HG03575 (cell line): ENCODE measurements around the gene DPH5.
"Not testable (repeated sequence)": the region's sequence is repeated elsewhere in the genome, so short reads cannot be mapped to it uniquely, and the experiment has no call there.

ENCODE experiments used
- ATAC-seq: cut with Tn5 transposase; IDR thresholded peaks from one replicate; pipeline ENCODE4 v1.9.1; 2021; ENCODE audit not compliant: unreplicated experiment, insufficient number of reproducible peaks, low FRiP score; ENCODE audit errors: extremely low read depth

The DPH5 gene, protein sequence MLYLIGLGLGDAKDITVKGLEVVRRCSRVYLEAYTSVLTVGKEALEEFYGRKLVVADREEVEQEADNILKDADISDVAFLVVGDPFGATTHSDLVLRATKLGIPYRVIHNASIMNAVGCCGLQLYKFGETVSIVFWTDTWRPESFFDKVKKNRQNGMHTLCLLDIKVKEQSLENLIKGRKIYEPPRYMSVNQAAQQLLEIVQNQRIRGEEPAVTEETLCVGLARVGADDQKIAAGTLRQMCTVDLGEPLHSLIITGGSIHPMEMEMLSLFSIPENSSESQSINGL

DNA sequence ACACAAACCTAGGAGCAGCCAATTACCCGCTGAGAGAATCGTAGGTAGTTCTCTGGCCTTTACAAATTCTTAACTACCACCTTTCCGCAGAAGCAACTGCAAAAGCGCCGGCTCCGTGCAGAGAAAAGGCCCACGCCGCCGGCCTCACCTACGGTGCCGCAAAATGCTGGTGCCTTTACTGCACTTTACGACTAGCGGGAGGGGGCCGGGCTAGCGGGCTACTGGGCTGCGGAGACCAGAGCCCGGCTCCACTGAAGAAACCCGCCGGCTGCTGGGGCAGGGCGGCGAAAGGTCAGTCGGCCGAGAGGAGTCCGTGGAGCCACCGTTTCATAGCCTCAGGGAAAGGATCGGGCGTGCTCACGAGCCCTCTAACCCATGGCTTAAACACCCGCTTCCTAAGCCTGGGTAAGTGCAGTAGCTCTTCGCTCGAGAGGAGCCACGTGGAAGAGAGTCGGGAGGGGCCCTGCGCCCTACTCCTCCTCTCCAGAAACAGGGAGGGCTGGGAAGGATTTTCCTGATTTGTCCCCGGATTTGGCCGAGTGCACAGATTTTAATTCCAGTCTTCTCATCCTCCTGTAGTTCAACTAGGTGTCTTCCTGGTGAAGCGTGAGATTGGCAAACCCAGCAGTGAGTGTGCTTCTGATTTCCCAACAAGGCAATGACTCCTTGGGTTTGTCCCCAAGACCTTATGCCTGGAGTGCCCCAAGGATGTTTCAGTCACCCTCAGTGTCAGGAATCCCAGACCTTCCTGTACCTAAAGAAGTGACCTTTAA is at the start of gene DPH5:
DPH5 (minus strand) TSS at position 128 of the 773 bp plus-strand sequence. CDS start 341 bp downstream, outside the sequence.
- no peak for ATAC-seq

GRCh38 chr1:101073836-101074235 is 48.3 kb upstream of the DPH5 start:
- no peak for ATAC-seq

DNA sequence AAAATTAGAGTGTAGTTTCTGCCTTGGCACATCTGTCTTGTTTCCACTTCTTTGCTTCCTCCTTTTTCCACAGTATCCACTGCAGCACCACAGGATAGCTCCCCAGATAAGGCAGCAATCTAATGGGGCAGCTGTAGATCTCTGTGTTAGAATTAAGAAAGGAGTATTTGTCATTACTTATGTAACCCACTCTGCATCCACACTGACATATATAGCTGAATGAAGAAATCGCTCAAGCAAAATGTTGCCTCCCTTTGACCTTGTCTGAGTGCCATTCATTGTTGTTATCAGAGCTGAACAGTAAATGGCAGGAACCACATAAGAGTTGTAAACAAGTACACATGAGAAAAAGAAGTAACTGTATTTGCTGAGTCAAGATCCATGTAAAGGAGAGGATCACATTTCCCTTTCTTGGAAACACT is 45.9 kb upstream of the DPH5 start:
- no peak for ATAC-seq

- no peak for ATAC-seq
Measured at GRCh38 chr1:101069158-101069557, 43.6 kb upstream of the DPH5 start.

GRCh38 chr1:101066937-101067335 is 41.4 kb upstream of the DPH5 start:
- not testable (repeated sequence) for ATAC-seq

DNA sequence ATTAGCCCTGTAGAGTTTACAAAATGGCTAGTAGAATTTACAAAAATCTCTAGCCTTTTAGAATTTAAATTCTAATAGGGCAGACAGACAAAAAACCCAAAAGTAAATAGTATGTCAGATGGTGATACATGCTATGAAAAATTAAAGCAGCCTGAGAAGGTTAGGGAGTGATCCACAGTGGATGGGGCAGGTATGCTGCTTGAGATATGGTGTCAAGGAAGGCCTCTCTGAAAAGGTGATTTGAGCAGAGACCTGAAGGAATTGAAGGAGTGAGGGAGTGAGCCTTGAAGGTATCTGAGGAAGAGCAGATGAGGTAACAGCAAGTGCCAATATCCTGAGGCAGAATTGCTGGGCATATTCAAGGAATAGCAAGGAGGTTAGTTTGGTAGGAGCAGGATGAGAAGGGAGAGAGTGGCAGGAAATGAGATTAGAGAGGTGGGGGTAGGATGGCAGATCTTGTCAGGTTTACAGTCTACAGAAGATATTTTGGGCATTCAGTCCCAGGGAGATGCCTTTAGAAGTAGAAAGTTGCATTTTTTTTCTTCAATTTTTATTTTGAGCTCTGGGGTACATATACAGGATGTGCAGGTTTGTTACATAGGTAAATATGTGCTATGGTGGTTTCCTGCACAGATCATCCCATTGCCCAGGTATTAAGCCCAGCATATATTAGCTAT is 40.8 kb upstream of the DPH5 start:
- no peak for ATAC-seq

GRCh38 chr1:101065575-101065974 is 40.0 kb upstream of the DPH5 start:
- ATAC-seq: no peak

DNA sequence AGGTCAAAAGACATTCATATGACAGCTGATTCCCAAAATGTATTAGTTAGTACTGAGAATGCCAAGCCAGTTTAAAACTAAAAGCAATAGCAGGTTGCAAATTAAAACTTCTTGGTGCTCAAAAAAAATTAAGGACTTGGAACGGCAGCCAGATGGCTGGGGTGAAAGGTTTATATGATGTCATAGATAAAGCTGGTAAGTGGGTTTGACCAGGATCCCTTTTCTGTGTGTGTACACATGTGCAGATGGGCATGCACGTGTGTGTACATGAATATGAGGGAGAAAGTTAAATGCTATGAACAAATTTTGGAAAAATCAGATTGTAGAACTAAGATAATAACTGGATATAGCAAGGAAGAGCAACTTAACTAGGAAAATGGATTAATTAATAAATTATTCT is 39.1 kb upstream of the DPH5 start:
- no peak for ATAC-seq

DNA sequence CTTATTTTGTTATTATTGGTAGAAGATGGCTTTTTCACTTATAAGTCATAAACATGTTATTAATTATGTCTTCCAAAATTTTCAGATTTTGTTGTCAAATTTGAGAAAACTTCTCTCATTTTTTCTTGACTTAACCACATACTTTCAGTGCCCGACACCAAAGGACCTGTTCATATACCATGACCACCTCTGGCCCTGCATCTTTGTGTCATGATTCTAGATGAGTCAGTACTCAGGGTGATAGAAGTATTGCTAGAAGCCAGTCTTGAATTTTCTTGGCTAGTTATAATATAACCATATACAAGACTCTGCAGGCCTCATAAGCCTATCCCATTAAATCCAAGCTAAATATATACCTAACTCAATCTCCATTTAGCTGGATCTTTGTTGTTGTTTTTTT is 35.4 kb upstream of the DPH5 start:
- no peak for ATAC-seq

GRCh38 chr1:101059945-101060542 is 34.5 kb upstream of the DPH5 start:
- no peak for ATAC-seq

GRCh38 chr1:101055623-101056022 is 30.0 kb upstream of the DPH5 start:
- no peak for ATAC-seq

DNA sequence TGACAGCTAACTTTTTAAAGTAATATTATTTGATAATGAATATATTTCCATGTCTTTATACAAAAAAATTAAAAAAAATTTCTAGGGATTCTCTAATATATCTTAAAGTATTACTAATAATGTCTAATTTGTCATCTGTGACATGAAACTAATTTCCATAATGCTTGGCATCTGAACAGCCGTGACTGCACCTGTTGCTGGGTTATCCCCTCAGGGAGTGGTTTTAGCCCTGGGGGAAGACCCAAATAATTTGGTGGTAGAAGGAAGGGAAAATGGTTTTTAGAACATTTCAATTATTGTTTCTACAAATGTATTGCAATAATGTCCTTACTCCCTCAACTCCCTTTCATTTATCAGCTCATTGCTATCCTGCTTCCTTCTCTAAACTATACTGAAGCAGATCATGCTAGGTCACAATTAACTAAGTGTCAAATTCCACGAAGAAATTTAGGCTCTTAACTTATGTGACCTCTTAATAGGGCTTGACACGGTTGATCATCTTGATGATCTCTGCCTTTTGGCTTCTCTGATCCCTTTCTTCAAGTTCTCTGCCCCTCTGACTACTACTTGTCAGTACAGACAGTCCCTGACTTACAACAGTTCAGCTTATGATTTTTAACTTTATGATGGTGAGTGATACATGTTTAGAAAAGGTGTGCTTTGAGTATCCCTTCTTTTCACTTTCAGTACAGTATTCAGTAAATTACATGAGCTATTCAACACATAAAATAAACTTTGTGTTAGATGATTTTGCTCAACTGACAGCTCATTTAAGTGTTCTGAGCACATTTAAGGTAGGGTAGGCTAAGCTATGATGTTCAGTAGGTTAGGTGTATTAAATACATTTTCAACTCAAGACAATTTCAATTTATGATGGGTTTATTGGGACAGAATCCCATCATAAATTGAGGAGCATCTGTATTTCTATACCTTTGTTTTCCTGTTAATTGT is 26.4 kb upstream of the DPH5 start:
- peak; percentile 88 for ATAC-seq

DNA sequence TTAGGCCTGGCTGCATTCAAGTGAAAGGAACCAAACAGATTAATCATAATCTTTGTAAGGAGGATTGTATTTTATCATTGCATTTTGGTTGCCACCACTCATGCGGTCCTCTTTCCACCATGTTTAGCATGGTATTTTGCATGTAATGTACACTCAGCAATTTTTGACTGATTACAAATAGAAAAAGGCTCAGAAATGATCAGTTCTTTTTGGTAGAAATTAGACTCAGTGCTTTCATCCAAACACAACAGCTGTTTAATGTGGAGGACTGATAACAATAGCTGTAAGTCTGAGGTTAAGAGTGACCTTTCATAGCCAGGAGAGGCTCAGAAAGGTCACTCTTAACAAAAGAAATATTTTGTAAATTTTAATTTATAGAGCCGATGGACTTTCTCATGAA is 25.3 kb upstream of the DPH5 start:
- no peak for ATAC-seq

DNA sequence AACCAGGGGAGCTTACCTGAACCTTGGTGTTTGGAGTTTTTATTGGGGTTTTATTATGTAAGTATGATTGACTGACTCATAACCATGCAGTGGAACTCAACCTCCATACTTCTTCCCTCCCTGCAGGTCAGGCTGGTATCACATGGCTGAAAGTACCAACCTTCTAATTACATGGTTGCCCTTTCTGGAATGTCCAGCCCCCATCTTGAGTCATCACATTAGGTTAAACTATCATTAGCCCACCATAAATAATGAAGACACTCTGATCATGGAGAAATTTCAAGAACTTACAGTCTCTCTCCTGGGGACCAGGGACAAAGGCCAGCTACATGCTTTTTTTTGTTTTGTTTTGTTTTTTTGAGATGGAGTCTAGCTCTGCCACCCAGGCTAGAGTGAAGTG is 19.2 kb upstream of the DPH5 start:
- no peak for ATAC-seq

- ATAC-seq: no peak
Measured at GRCh38 chr1:101044259-101044658, 18.7 kb upstream of the DPH5 start.

DNA sequence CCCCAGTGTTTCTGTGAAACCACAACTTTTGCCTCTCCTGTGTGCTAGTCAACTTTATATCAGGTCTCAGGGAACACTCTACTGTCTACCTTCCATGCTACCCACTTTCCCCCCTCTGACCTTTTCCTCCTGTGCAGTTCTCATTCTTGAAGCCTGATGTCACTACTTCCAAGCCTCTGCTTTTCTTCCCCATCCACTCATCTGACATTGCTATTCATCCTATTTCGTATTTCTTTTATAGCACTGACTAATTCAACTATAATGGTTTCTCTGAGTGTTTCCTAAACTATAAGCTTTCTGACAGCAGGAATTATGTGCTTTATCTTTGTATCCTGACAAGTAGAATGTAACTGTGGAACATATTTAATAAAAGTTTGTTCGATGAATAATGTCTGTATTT is 18.2 kb upstream of the DPH5 start:
- no peak for ATAC-seq

GRCh38 chr1:101041300-101041699 is 15.7 kb upstream of the DPH5 start:
- no peak for ATAC-seq

DNA sequence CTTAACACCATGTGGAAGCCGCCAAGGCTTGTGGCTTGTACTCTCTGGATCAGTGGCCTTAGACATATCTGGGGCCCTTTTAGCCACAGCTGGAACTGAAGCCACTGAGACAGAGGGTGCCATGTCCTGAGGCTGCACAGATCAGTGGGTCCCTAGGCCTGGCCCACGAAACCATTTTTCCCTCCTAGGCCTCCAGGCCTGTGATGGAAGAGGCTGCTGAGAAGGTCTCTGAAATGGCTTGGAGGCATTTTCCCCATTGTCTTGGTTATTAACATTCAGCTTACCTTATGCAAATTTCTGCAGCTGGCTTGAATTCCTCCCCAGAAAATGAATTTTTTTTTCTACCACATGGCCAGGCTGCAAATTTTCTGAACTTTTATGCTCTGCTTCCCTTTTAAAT is 15.1 kb upstream of the DPH5 start:
- ATAC-seq: no peak

DNA sequence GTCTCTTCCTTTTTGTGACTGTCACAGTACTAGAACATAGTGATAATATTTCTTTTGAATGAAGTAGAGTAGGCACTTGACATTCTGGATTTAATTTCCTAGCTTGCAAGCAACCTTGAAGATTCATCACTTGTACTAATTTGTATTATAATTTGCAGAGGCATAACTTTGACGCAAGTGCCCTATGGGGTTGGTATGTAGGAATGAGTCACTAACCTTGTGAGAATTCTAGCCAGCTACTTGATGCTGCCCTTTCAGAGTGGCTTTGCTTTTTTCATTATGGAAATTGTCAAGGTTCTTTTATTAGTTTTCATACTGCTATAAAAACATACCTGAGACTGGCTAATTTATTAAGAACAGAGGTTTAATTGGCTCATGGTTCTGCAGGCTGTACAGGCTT is 13.7 kb upstream of the DPH5 start:
- ATAC-seq: no peak
